HCT116 (cell line): ENCODE measurements around the gene HDAC10.

Experiments
- CEBPB ChIP-seq: IDR thresholded peaks from 2 replicates; pipeline ENCODE4 v1.6.1; 2012; ENCODE audit warnings: low read depth
- ELF1 ChIP-seq: IDR thresholded peaks from 2 replicates; pipeline ENCODE4 v1.6.1; 2012; ENCODE audit warnings: low read depth, borderline replicate concordance
- EZH2 ChIP-seq: fragments of 200-600 bp; sonication (generic); IDR thresholded peaks from 2 replicates; pipeline ENCODE4 v1.6.1; 2017; ENCODE audit warnings: antibody characterized with exemption, mixed run types
- POLR2A ChIP-seq: IDR thresholded peaks from 2 replicates; pipeline ENCODE4 v1.7.0; 2011; ENCODE audit warnings: borderline replicate concordance; ENCODE audit not compliant: insufficient read depth, insufficient read length; ENCODE audit errors: extremely low read depth
- RAD21 ChIP-seq: IDR thresholded peaks from 2 replicates; pipeline ENCODE4 v1.6.1; 2012; ENCODE audit warnings: low read depth, mild to moderate bottlenecking
- REST ChIP-seq: IDR thresholded peaks from 2 replicates; pipeline ENCODE4 v1.6.1; 2012; ENCODE audit warnings: low read depth
- SIN3A ChIP-seq: IDR thresholded peaks from 2 replicates; pipeline ENCODE4 v1.6.1; 2012; ENCODE audit warnings: low read depth
- TF ChIP-seq, protein P1 (sequence below), 3 experiments: fragments of 200-600 bp in 1 of 3; sonication (generic) in 1 of 3; IDR thresholded peaks in 2 of 3; conservative IDR thresholded peaks in 1 of 3; 2 replicates each; pipeline ENCODE4 v1.5.1; 2012 to 2017; ENCODE audit warnings: low read depth in 2 of 3, low read length in 2 of 3, antibody characterized with exemption in 1 of 3, borderline replicate concordance in 1 of 3, control low read depth in 1 of 3, mild to moderate bottlenecking in 1 of 3, mixed read lengths in 1 of 3, mixed run types in 1 of 3, moderate library complexity in 1 of 3; ENCODE audit not compliant: insufficient read depth in 1 of 3

DNA sequence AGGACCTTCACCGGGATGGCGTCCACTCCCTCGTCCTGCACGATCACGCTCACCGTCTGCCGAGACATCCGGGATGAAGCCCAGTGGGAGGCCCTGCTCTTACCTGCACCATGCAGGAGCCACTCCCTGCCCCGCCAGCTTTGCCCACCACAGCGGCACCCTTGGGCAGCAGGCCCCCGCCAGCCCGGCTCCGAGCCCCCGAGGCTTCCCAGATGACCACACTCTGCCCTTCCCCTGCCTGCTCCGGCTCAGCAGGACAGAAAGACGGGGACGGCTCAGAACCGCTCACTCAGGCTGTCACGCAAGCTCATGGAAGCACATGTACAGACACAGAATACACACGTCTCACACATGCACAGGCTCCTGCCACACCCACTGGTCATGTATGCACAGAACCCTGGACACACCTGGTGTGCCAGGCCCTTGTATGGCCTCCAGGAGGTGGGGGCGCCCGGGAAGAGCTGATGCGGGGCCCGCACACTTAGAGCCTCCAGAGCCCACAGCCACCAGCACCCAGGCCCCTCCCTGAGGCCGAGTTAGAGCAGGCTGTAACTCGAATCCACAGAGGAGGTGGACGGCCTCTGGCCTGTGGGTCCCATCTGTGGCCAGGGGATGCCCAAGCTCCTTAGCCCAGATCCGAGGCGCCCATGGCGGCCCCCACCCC, 28.0 kb upstream of the HDAC10 start:
- TF ChIP-seq, protein P1, sequence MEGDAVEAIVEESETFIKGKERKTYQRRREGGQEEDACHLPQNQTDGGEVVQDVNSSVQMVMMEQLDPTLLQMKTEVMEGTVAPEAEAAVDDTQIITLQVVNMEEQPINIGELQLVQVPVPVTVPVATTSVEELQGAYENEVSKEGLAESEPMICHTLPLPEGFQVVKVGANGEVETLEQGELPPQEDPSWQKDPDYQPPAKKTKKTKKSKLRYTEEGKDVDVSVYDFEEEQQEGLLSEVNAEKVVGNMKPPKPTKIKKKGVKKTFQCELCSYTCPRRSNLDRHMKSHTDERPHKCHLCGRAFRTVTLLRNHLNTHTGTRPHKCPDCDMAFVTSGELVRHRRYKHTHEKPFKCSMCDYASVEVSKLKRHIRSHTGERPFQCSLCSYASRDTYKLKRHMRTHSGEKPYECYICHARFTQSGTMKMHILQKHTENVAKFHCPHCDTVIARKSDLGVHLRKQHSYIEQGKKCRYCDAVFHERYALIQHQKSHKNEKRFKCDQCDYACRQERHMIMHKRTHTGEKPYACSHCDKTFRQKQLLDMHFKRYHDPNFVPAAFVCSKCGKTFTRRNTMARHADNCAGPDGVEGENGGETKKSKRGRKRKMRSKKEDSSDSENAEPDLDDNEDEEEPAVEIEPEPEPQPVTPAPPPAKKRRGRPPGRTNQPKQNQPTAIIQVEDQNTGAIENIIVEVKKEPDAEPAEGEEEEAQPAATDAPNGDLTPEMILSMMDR (IDR thresholded peaks at IDR 0.05 in 2 of 3, conservative IDR thresholded peaks at IDR 0.05 in 1 of 3; ENCODE audit: borderline replicate concordance in 1 of 3, insufficient read depth in 1 of 3, low read depth in 2 of 3, low read length in 2 of 3) = no peak
- TF ChIP-seq SIN3A (no peak), CEBPB (no peak), POLR2A (no peak), RAD21 (no peak), REST (no peak), ELF1 (no peak), EZH2 (no peak)
